Loucy (cell line): ENCODE results near the gene HEPHL1.

Experiments
- H2AFZ ChIP-seq: fragments of 200-600 bp; sonication (generic); 2 replicates; pipeline ENCODE4 v1.6.0; 2016; ENCODE audit warnings: antibody characterized with exemption, mild to moderate bottlenecking, low read length, moderate library complexity
- H3F3A ChIP-seq: fragments of 200-600 bp; 2 replicates; pipeline ENCODE4 v1.6.0; 2016; ENCODE audit warnings: antibody characterized with exemption, low read depth, mild to moderate bottlenecking
- H3K27me3 ChIP-seq: fragments of 200-600 bp; sonication (generic); 2 replicates; pipeline ENCODE4 v1.6.1; 2014; ENCODE audit warnings: low read length, mild to moderate bottlenecking; ENCODE audit not compliant: insufficient read depth, poor library complexity, severe bottlenecking
- H3K36me3 ChIP-seq: fragments of 200-600 bp; sonication (generic); 2 replicates; pipeline ENCODE4 v1.6.1; 2016; ENCODE audit warnings: low read length; ENCODE audit not compliant: insufficient read depth
- H3K4me1 ChIP-seq: fragments of 200-600 bp; sonication (generic); 2 replicates; pipeline ENCODE4 v1.5.1; 2014; ENCODE audit warnings: low read length, mild to moderate bottlenecking; ENCODE audit not compliant: insufficient read depth, poor library complexity, severe bottlenecking
- H3K4me2 ChIP-seq: fragments of 200-600 bp; sonication (generic); 2 replicates; pipeline ENCODE4 v1.6.0; 2014; ENCODE audit warnings: antibody characterized with exemption, low read length, low read depth, mild to moderate bottlenecking; ENCODE audit not compliant: poor library complexity, severe bottlenecking
- H3K4me3 ChIP-seq: fragments of 200-600 bp; sonication (generic); 2 replicates; pipeline ENCODE4 v1.5.1; 2014; ENCODE audit warnings: low read length, mild to moderate bottlenecking, mixed read lengths; ENCODE audit not compliant: poor library complexity, severe bottlenecking
- H3K79me2 ChIP-seq: fragments of 200-600 bp; sonication (generic); 2 replicates; pipeline ENCODE4 v1.6.1; 2014; ENCODE audit warnings: low read length; ENCODE audit not compliant: insufficient read depth
- H3K9ac ChIP-seq: fragments of 200-600 bp; sonication (generic); 2 replicates; pipeline ENCODE4 v1.6.0; 2014; ENCODE audit warnings: mild to moderate bottlenecking, low read depth, low read length, moderate library complexity; ENCODE audit not compliant: poor library complexity, severe bottlenecking
- H3K9me2 ChIP-seq: fragments of 200-600 bp; sonication (generic); replicated peaks from 2 replicates; pipeline ENCODE4 v1.6.1; 2016; ENCODE audit warnings: low read depth, low read length, mixed read lengths
- H3K9me3 ChIP-seq: fragments of 200-600 bp; sonication (generic); 2 replicates; pipeline ENCODE4 v1.6.1; 2014; ENCODE audit warnings: mild to moderate bottlenecking, antibody characterized with exemption, low read length, low read depth; ENCODE audit not compliant: insufficient read depth
- H4K20me1 ChIP-seq: fragments of 200-600 bp; sonication (generic); 2 replicates; pipeline ENCODE4 v1.6.0; 2014; ENCODE audit warnings: antibody characterized with exemption, low read length, mild to moderate bottlenecking; ENCODE audit not compliant: insufficient read depth, poor library complexity, severe bottlenecking
- CTCF ChIP-seq: fragments of 200-600 bp; sonication (generic); conservative IDR thresholded peaks from 2 replicates; pipeline ENCODE4 v1.5.1; 2014; ENCODE audit warnings: mild to moderate bottlenecking, antibody characterized with exemption, low read length
- EZH2phosphoT487 ChIP-seq: fragments of 200-600 bp; IDR thresholded peaks from 2 replicates; pipeline ENCODE4 v1.6.1; 2018; ENCODE audit warnings: antibody characterized with exemption, mild to moderate bottlenecking, moderate library complexity, borderline replicate concordance

The HEPHL1 gene

DNA sequence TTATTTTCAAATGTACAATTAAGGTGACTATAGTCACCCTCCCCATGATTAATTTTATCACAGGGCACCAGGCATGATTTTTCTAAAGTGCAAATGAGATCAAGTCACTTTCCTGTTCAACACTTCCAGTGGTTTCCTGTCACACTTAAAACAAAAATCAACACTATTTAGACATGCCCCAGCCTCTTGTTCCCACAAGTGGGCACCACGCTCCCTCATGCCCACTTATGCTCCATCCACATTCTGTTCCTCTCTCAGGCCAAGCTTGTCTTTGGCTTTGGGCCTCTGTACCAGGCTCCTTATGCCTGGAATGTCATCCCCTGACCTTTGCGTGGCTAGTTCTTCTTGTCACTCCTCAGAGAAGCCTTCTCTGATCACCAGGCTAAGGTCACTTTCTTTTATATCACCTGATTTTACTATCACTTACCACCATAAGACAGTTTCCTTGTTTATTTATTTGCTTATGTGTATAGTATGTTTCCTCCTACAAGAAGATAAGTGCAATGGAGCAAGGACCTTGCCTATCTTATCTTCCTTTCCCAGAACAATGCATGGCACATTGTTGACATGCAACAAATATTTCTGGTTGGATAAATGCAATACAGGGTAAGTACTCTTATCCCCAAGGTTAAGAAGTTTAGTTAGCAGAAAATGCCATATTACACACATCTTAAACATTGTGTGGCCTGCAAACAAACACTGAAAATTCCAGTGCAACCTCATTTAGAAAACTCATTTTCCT, 56.6 kb downstream of the HEPHL1 start:
- H3K4me2 ChIP-seq, result no peak overlapping the region
- H3K9me3 ChIP-seq, result no peaks in the 10 kb centered on the region
- no peaks in the 10 kb centered on the region for H4K20me1 ChIP-seq
- H3K4me3 ChIP-seq, result no peak overlapping the region
- no peaks in the 10 kb centered on the region for H3K79me2 ChIP-seq
- H3F3A ChIP-seq, result no peaks in the 10 kb centered on the region
- H3K9ac ChIP-seq, result no peak overlapping the region
- H3K36me3 ChIP-seq, result no peaks in the 10 kb centered on the region
- TF ChIP-seq EZH2phosphoT487, result no peak
- no peak; the same call in 1 of the 2 replicates for TF ChIP-seq CTCF
- no peak overlapping the region for H2AFZ ChIP-seq
- no peaks in the 10 kb centered on the region for H3K4me1 ChIP-seq
- H3K9me2 ChIP-seq, result no peaks in the 10 kb centered on the region
- no peaks in the 10 kb centered on the region for H3K27me3 ChIP-seq

GRCh38 chr11:94084164-94084563, 63.0 kb downstream of the HEPHL1 start:
- H3K4me3 ChIP-seq, result no peak overlapping the region
- no peaks in the 10 kb centered on the region for H3K79me2 ChIP-seq
- no peaks in the 10 kb centered on the region for H3K9me3 ChIP-seq
- H3K9me2 ChIP-seq, result no peaks in the 10 kb centered on the region
- H2AFZ ChIP-seq, result no peak overlapping the region
- H3K36me3 ChIP-seq, result no peaks in the 10 kb centered on the region
- H3K4me1 ChIP-seq, result no peaks in the 10 kb centered on the region
- no peaks in the 10 kb centered on the region for H4K20me1 ChIP-seq
- H3K4me2 ChIP-seq, result no peak overlapping the region
- TF ChIP-seq EZH2phosphoT487 (no peak), CTCF (no peak)
- H3K27me3 ChIP-seq, result no peaks in the 10 kb centered on the region
- H3K9ac ChIP-seq, result no peak overlapping the region
- no peaks in the 10 kb centered on the region for H3F3A ChIP-seq

- Histone ChIP-seq H3K27me3 (no peaks in the 10 kb centered on the region), H3K79me2 (no peaks in the 10 kb centered on the region), H2AFZ (no peak overlapping the region), H3K36me3 (no peaks in the 10 kb centered on the region), H3K4me2 (no peak overlapping the region), H3K4me1 (no peaks in the 10 kb centered on the region), H3K4me3 (no peak overlapping the region), H3K9me3 (no peaks in the 10 kb centered on the region), H4K20me1 (no peaks in the 10 kb centered on the region), H3K9me2 (no peaks in the 10 kb centered on the region), H3F3A (no peaks in the 10 kb centered on the region), H3K9ac (no peak overlapping the region)
- TF ChIP-seq EZH2phosphoT487, result no peak
- no peak for TF ChIP-seq CTCF
Measured at GRCh38 chr11:94088906-94089305, 67.8 kb downstream of the HEPHL1 start.
